CD4-positive, alpha-beta T cell treated with Interleukin-1 beta for 1 hour (primary cell): ENCODE results near the gene NRTN.
"Not testable (repeated sequence)": the region's sequence is repeated elsewhere in the genome, so short reads cannot be mapped to it uniquely, and the experiment has no call there.

ENCODE experiments used
- DNase-seq, 2 donors: peaks; one replicate each; pipeline ENCODE4 v3.0.0-alpha.2; 2020 to 2022

Gene NRTN, protein sequence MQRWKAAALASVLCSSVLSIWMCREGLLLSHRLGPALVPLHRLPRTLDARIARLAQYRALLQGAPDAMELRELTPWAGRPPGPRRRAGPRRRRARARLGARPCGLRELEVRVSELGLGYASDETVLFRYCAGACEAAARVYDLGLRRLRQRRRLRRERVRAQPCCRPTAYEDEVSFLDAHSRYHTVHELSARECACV

DNA sequence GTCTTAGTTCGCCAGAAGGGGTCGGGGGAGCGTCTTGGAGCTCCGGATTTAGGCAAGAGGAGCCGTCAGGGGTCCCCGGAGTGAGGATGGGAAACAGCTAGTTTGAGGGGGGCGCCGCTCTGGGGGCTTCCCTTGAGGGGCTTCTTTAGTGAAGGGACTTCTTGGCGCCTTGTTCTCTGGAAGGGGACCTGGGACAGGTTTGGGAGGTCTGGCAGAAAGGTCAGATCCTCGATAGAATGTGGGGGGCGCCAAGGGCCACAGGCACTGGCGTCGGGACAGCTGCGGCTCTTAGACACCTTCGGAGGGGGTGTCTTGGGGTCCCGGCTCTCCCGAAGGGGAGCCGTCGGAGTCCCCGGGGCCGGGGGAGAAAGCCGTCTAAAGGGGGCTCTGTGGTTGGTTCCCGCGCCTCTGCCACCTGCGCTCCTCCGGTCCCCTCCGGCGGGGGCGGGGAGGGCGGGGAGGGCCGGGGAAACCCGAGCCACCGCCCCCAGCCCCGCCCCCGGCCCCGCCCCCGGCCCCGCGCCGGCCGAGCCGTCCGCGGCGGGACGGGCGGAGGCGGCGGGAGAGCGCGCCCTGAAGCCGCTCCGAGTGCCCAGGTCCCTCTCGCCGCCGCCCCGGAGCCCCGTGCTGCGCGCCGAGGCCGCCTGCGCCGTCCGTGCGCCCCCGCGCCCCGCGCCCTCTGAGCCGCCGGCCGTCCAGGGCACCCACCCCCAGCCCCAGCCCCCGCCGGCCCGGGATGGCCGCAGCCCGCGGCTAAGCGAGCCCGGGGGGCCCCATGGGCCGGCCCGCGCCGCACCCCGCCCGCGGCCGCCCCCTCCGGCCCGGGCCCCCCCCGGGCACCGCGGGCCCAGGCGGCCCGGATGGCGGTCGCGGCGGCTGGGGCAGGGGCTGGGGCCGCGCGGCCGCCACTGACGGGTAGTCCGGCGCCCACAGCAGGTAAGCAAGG is at the start of gene NRTN:
Gene NRTN, plus strand, starts transcription at position 552 of the 946 bp plus-strand sequence. CDS start 19,099 bp downstream, outside the sequence.
- peak; percentile 57 to 62 for DNase-seq

DNA sequence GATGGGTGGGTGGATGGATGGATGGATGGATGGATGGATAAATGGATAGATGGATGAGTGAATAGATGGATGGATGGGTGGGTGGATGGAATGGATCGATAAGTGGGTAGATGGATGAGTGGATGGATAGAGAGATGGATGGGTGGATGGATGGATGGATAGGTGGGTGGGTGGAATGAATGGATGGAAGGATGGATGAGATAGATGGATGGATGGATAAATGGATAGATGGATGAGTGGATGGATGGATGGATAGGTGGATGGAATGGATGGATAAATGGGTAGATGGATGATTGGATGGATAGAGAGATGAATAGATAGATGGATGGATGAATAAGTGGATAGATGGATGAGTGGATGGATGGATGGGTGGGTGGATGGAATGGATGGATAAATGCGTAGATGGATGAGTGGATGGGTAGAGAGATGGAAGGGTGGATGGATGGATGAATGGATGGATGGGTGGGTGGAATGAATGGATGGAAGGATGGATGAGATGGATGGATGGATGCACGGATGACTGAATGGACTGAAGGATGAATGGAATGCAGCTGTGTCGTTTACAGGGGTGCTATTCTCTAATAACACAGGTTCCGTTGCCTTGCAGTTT is 42.2 kb upstream of the NRTN start:
- DNase-seq, result no peak

DNA sequence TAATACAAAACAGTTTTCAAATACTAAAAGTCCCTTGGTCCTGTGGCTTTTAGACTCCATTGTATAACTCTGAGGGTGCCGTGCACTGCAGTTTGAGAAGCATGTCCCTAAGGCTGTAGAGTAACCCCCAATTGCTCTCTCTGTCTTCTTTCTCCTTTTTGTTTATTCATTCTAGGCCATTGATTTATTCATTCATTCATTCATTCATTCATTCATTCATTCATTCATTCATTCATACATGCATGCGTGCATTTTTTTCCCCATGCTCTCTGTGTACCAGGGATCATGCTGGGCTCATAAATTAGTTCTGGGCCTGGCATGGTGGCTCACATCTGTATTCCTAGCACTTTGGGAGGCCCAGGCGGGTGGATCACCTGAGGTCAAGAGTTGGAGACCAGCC is 39.6 kb upstream of the NRTN start:
- DNase-seq, result no peak

- DNase-seq, result no peak
Observed at GRCh38 chr19:5767949-5768348, 36.9 kb upstream of the NRTN start.

GRCh38 chr19:5772416-5772815 is 32.5 kb upstream of the NRTN start:
- no peak for DNase-seq

GRCh38 chr19:5773276-5773675 is 31.6 kb upstream of the NRTN start:
- DNase-seq, result no peak

DNA sequence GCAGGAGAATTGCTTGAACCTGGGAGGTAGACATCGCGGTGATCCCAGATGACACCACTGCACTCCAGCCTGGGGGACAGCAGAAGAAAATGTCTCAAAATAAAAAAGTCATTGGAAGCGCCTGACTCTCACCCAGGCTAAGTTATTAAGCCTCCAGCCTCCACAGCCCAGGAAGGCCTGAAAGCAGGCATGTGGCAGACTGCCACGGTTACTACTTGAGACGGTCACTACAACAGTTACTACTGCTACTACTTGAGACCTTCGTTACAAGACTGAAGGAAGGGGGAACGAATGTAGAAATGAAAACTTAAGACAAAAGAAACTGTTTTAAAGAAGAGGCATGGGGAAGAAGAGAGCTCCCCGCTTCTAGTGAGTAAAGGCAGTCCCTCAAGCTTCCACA is 29.9 kb upstream of the NRTN start:
- no peak for DNase-seq

GRCh38 chr19:5775668-5776309 is 29.1 kb upstream of the NRTN start:
- no peak for DNase-seq

- no peak for DNase-seq
Observed at GRCh38 chr19:5778402-5778801, 26.5 kb upstream of the NRTN start.

GRCh38 chr19:5780916-5781315 is 24.0 kb upstream of the NRTN start:
- DNase-seq, result not testable (repeated sequence)

DNA sequence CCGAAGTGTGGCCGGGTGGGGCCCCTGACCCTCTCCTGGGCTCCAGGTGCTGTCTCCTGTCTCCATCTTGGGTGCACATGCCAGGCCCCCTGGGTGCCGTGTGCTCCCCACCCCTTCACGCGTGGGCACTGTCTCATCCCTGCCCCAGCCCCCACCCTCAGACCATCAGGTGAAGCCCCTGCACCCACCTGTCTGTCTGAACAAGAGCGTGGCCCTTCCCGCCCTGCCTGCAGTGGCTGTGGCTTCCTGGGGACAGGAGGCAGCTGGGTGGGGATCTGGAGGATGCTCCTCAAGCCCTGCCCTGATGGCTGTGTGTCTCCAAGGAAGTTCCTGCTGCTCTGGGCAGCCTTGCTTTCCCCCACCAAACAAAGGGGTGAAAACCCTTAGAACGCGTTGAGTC is 22.5 kb upstream of the NRTN start:
- no peak for DNase-seq

- DNase-seq, result no peak
Observed at GRCh38 chr19:5782945-5783919, 21.6 kb upstream of the NRTN start.

DNA sequence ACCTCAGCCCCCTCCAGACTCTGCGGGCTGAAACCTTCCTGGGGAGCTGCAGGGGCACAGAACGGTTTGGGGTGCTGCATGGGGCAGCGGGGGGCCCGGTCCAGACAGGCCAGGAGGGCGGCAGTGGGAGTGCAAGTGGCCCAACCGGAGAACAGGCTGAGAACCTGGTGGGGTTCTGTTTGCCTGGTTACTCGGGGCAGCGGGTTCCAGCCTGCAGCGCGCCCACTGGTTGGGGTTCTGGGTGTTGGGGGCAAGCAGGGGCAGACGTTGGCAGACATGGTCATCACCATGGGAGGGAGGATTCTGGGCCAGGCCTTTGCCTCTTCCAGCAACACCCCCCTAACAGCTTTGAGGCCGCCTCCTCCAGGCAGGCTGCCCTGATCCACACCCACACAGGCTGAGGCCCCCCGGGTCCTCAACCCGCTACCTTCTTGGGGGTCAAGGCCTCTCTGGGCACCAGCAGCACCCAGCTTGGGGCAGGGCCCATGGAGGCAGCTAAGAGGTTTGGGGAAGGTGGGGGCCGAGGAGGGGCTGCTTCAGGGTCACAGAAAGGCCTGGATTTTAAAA is 20.2 kb upstream of the NRTN start, which contains the start of gene PRR22:
Gene PRR22, minus strand, starts transcription at position 166 of the 567 bp plus-strand sequence. Its CDS starts 86 bp downstream, at position 80.
- no peak for DNase-seq

DNA sequence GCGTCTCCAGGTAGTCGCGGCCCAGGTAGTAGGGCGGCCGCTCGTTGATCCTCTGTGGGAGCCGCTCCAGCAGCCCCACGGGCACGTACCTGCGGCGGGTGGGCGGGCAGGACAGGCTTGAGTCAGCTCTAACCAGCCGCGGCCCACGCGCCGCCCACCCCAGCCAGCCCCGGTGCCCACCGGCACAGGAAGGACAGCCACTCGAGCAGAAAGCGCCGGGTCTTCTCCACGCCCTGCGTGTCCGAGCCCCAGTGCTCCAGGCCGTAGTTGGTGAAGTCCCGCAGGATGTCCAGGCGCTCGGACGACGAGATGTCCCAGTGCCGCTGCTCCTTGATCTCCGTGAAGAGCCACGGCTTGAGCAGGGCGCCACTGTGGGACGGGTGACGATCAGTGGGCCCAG is 19.4 kb upstream of the NRTN start:
- no peak for DNase-seq

DNA sequence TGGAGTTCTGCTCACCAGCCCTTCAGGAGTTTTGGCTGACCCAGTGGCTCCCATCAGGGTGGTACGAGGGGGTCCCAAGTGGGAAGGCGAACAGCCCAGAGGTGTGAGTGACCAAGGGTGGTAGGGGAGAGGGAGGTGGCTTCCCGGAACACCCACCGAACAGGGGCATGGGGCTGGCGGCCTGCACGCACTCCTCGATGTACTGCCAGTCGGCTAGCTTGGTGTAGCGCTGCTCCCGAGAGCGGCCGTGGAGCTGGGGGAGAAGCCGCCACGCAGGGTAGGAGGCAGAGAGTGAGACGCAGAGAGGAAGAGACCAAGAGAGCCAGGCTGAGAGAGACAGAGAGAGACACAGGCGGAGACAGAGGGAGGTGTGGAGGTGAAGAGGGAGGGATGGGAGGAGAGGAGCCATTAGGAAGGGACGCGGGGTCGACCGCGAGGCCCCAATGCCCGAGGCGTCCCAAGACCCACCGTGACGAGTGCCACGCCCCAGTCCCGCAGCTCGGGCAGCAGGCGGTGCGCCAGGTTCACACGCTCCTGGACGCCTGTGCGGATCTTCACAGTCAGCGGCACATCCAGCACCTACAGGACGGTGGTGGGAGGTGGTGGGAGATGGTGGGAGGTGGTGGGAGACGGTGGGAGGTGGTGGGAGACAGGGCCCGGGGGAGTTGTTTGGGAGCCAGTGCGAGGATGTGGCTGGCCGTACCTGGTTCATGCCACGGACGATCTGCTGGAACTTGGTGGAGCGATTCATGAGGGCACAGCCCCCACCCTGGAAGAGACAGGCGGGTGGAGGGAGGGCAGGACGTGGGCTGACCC is 18.1 kb upstream of the NRTN start:
- no peak for DNase-seq

DNA sequence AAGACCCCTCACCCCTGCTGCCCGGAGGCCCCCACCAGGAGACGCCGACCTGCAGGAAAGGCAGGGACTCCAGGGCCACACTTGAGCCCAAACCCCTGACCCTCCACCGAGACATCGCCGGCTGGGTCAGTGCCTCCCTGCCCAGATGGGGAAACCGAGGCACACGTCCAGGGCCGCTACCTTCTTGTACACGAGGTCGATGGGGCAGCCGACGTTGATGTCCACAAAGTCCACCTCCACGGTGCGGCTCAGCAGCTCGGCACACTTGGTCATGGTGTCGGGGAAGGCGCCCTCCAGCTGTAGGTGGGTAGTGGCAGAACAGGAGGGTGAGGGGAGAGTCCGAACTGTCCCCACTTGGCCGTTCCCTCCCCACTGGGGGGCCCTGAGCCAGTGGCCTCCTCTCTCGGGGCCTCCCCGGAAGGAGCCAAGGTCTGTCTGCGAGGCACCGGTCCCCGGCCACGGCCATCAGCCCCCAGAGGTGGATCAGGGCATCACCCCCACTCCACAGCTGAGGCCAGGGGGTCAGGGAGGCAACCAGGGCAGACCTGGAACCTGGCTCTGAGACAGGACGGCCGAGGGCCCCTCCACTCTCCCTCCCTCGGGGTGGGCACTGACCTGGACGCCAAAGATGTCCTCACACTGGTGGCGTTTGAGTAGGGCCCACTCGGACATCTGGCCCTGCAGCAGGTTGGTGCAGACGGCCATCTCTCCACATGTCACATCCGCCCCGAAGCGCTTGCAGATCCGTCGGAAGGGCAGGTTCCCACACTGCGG is 17.3 kb upstream of the NRTN start:
- no peak for DNase-seq

GRCh38 chr19:5788422-5788821 is 16.4 kb upstream of the NRTN start:
- DNase-seq, result no peak

DNA sequence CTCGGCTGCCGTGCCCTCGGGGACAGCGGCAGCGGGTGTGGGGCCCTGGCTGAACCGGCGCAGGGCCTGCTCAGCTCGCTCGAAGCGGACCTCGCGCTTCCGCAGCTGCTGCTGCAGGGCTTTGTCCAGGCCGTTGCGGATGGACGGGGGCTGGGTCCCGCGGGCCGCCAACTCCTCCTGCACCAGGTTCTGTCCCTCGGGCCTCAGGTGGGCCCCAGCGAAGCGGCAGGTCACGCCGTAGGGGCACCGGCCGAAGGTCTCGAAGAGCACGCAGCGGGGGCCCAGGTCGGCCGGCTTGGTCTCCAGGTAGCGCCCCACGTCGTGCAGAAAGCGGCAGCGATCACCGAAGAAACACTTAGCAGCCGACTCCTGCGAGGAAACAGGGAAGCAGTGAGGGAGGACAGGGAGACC is 15.5 kb upstream of the NRTN start:
- DNase-seq, result no peak

- no peak for DNase-seq
Observed at GRCh38 chr19:5789886-5790558, 14.8 kb upstream of the NRTN start.
